Measurements from ENCODE around the gene AKAP6. TPM values are rescaled to one million over a fixed set of nuclear protein-coding genes. Genes with fewer than 3 reads are reported as not detected.

Gene AKAP6
- polyA plus RNA-seq, 12 donors, result 20.1 to 83.2 (median 62.1) TPM; not detected in 1

DNA sequence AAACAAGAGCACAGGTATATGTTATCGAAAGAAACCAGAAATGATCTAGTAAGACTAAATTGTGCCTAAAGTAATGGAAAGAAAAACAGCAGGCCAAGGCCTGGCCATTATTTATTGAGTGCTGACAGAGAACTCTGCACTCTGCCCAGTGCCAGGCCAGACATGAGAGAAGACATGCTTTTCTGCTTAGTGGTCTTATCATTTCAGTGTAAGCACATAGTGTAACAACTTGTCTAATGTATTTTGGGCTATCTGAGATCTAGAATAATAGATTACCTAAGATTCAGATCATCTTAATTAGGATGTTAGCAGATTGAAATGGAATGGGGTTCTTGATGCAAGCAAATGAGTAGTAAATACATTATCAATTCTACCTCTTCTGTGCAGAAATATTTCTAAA lies 278.3 kb downstream of the AKAP6 start:
- no peak for DNase-seq

GRCh38 chr14:32608857-32609256 lies 279.8 kb downstream of the AKAP6 start:
- DNase-seq, result peak; percentile 51

DNA sequence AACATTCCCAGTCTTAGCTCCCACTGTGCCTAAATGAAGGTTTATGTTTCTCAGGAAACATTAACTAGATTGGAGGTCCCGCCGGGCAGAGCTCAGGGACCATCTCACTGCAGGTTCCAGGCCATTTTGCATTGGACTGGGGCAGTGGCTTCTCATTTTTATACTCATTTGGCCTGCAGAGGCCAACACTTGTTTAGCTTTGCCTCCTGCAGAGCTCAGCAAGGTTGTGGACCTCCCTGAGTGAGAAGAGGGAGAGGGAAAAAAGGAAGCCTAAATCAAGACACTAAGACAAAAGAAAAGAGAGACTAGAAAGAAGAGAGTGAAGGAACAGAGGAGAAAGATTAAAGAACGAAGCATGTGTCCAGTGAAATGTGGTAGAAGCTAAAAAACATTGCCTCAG lies 280.3 kb downstream of the AKAP6 start:
- no peak for DNase-seq

DNA sequence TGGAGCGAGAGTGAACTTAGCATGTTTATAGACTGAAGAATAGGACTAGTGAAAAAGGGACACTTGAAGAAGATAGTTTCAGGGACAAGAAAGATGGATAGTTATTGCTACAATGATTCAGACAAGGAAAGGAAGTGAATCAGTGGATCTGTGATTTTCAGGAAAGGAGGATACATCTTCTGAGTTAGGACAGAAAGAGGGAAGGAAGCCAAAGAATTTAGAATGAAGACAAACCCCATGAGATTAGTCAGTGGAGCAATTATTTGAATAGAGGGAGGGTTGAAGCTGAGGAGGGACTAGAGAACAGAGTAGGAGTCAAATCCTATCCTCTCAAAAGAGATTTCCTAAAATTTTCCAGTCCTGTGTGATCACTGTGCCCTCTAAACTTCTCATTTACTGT lies 282.7 kb downstream of the AKAP6 start:
- no peak for DNase-seq

DNA sequence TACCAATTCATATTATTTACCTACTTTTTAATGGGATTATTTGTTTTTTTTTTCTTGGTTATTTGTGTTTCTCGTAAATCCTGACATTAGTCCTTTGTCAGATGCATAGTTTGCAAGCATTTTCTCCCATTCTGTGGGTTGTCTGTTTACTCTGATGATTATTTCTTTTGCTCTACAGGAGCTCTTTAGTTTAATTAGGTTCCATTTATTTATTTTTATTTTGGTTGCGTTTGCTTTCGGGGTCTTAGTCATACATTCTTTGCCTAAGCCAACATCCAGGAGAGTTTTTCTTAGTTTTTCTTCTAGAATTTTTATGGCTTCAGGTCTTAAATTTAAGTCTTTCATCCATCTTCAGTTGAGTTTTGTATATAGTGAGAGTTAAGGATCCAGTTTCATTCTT lies 289.9 kb downstream of the AKAP6 start:
- no peak for DNase-seq

GRCh38 chr14:32620303-32620702 lies 291.2 kb downstream of the AKAP6 start:
- no peak for DNase-seq

- no peak for DNase-seq
Observed at GRCh38 chr14:32620724-32621123, 291.6 kb downstream of the AKAP6 start.

- DNase-seq, result no peak
Observed at GRCh38 chr14:32621585-32621984, 292.5 kb downstream of the AKAP6 start.

DNA sequence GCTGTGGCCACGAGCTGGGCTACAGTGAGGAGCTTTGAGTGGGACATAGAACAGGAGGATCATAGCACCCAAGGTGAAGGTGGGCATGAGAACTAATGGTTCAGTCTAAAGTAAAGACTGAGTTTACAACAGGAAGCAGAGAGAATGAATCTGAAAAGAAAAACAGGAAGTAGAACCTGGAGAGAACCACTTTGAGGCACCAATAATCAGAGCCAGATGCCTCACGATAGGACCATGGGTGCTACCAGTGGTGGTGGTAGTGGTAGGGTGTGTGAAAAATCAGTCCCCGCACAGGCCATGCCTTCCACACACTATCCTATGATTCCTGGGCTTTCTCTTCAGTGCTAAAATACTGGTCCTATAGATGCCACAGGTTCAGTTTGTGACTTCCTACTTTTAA lies 293.6 kb downstream of the AKAP6 start:
- no peak for DNase-seq

GRCh38 chr14:32623300-32624093 lies 294.4 kb downstream of the AKAP6 start:
- DNase-seq, result no peak

GRCh38 chr14:32625211-32625610 lies 296.1 kb downstream of the AKAP6 start:
- no peak for DNase-seq

GRCh38 chr14:32627545-32628298 lies 298.6 kb downstream of the AKAP6 start:
- no peak for DNase-seq

DNA sequence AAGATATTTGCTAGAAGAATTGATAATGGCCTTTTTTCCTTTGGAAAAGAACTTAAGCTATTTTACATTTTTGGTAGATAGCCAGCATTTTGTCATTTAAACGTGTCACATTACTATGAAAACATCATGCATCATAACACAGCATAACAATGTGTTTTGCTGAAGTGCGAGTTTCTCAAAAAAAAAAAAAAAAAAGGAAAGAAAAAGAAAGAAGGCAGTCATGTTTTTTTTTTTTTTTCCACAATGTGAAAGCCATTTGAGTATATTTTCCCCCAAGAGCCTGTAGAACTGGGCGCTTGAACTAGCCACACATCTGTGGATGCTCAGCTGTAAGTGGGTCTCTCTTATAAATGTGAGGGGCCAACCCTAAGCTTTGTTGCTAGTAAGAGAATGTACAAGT lies 300.1 kb downstream of the AKAP6 start:
- DNase-seq, result peak; percentile 43

DNA sequence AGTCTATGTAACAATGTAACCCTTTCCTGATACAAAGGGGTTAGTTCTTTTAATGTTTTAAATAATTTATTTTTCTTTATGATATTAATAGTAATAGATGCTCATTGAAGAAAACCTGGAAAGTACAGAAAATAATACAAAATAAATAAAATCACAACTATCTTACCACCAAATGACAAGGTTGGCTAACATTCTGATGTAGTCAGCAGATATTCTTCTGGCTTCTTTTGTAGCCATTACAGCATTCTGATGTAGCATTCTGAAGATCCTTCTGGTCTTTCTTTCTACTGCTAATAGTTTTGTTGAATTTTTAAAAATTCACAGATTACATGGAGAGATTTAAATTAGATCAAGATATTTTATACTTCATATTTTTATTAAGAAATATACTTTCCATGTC lies 301.6 kb downstream of the AKAP6 start:
- no peak for DNase-seq

- no peak for DNase-seq
Observed at GRCh38 chr14:32633224-32633859, 304.2 kb downstream of the AKAP6 start.

DNA sequence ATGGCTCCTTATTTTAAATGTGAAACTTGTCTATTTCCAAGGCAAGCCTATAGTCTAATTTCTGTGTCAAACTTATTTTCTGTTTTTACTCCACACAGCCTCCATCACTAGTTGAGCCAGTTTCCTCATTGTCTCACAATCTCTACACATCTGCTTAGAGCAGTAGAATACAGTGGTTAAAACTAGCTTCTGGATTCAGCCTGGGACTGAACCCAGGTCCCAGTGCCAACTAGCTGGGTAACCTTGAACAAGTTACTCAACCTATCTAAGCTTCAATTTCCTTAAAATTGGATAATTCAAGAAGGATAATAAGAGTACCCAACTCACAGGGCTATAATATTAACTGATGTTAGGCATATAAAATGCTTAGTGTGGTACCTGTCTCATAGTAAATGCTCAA lies 304.8 kb downstream of the AKAP6 start:
- DNase-seq, result no peak

DNA sequence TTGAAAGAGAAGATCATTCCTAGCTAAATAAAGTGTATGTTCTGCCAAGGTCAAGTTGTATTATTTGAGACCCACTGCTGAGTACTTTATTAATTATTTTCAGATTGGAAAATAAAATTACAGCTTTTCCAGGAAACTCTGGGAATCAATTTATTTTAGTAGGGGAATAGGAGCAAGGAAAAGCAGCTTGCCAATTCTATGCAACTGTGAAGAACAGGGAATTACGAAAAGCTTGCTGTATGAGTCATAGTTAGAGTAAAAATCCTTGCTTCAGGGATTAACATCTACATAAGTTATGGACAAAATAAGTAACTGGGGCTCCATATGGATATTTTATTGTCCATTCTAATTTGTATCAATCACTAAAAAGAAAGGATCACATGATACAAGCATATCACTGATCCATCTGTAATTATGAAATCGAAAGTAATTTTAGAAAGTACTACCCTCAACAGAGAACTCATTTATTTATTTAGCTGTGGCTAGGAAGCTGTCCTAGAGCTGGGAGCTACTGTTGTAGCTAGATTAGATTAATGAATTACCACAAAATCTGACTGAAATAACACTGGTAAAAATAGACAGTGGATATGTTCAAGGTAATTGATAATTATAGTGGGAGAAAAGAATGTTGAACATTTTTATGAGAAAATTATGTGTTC lies 306.1 kb downstream of the AKAP6 start:
- DNase-seq, result peak; percentile 76

DNA sequence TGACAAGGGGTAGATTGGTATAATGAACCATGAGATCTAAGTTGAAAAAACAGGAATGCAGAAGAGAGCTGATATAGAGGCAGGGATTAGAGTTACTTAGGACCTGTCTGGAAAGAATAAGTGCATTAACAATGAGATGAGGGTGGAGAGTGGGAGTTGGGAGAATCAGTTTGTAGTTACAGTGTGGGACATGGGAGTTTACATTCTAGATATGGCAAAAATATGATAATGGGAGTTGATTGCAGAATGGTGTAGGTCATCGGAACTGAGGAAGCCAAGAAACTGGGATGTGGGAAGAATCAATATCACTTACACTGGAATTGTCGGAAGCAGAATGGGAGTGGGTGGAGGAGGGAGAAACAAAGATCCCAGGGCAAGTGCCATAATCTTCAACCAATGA lies 308.5 kb downstream of the AKAP6 start:
- no peak for DNase-seq

DNA sequence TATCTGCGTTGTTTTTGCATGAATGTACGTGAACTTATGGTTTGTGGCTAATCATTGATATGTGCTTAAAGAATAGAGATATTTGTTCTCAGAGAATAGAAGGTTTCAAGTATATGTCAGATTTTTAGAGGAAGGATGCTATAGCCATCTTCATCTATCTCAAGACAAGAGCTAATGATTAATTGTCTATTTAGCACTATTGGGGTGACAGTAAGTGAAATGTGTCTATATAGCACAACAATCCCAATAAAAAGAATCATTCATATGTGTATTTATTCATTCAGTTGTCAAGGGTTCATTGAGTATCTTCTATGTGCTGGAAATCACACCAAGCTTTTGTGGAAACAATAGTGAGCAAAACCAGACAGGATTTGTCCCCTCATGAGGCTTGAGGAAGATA lies 310.1 kb downstream of the AKAP6 start:
- no peak for DNase-seq

DNA sequence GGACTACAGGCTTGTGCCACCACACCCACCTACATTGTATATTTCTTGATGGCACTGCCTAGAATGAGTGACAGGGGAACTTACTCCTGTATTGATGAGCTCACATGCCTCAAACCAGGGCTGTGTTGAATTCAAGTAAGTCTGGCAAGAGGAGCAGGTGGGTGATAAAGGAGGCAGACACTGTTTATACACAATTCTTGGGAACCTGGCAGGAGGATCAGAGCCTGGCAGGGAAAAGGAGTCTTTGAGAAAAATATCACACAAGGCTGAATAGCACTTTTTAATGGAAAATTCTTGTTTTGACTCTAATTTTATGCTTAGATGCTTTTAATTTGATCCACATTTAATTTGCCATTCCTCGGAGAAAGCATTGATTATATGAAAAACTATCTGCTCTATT lies 316.5 kb downstream of the AKAP6 start:
- DNase-seq, result no peak

- no peak for DNase-seq
Observed at GRCh38 chr14:32648434-32648833, 319.3 kb downstream of the AKAP6 start.

DNA sequence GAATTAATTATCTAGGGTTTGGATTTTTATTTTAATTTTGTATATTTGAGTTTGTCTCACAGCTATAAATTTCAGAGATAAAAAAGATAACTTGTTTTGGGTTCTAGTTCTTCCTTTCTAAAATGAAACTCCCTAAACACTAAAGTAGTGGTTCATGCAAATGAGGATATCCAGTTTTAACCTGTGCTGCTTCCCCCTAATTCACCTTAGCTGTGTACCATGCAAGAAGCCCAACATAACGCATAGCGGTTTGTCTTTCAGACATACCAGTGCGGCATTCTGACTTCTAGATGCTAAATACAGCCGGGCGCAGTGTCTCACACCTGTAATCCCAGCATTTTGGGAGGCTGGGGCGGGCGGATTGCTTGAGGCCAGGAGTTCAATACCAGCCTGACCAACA lies 320.9 kb downstream of the AKAP6 start:
- DNase-seq, result no peak

Data from muscle of arm (tissue), 12 donors.